Liver (tissue), 3 donors: ENCODE results near the gene HES4.
"Not testable (repeated sequence)": the region's sequence is repeated elsewhere in the genome, so short reads cannot be mapped to it uniquely, and the experiment has no call there.

Experiments used
- CTCF ChIP-seq: fragments of 150-350 bp; IDR thresholded peaks from 2 replicates; pipeline ENCODE4 v1.5.1; 2017; ENCODE audit warnings: improper control_type of control experiment, low read depth, low read length; ENCODE audit not compliant: missing input control
- GABPA ChIP-seq, 2 donors: IDR thresholded peaks in 1 of 2; conservative IDR thresholded peaks in 1 of 2; 2 replicates each; pipeline ENCODE4 v1.6.1; 2016; ENCODE audit warnings: antibody characterized with exemption in 2 of 2, mild to moderate bottlenecking in 1 of 2, moderate library complexity in 1 of 2
- NR2F2 ChIP-seq: IDR thresholded peaks from 2 replicates; pipeline ENCODE4 v1.6.1; 2016; ENCODE audit warnings: antibody characterized with exemption
- RAD21 ChIP-seq, 2 donors: IDR thresholded peaks; 2 replicates each; pipeline ENCODE4 v1.6.1; 2016; ENCODE audit warnings: antibody characterized with exemption in 2 of 2, mild to moderate bottlenecking in 2 of 2
- RXRA ChIP-seq, 2 donors: IDR thresholded peaks; 2 replicates each; pipeline ENCODE4 v1.6.1; 2017 to 2018; ENCODE audit warnings: antibody characterized with exemption in 2 of 2, mild to moderate bottlenecking in 1 of 2
- TAF1 ChIP-seq: conservative IDR thresholded peaks from 2 replicates; pipeline ENCODE4 v1.6.1; 2016; ENCODE audit warnings: antibody characterized with exemption, mild to moderate bottlenecking
- ZBTB33 ChIP-seq: IDR thresholded peaks from 2 replicates; pipeline ENCODE4 v1.6.1; 2016; ENCODE audit warnings: antibody characterized with exemption
- donor health status: healthy.
- donor health status: healthy.

- not testable (repeated sequence) for TF ChIP-seq CTCF; RXRA (IDR thresholded peaks at IDR 0.05); RAD21 (IDR thresholded peaks at IDR 0.05); GABPA (IDR thresholded peaks at IDR 0.05 in 1 of 2, conservative IDR thresholded peaks at IDR 0.05 in 1 of 2); NR2F2; TAF1; ZBTB33
Observed at GRCh38 chr1:1018321-1018685, 18.4 kb upstream of the HES4 start.
